RPMI8226 (cell line): ENCODE measurements around the gene LSP1.
A peak's percentile ranks its signal among the peaks of the same experiment; 100 is the strongest.
"Not testable (repeated sequence)": the region's sequence is repeated elsewhere in the genome, so short reads cannot be mapped to it uniquely, and the experiment has no call there.

Experiments used
- DNase-seq: peaks from one replicate; pipeline ENCODE4 v3.0.0-alpha.2; 2015

The LSP1 gene, protein sequence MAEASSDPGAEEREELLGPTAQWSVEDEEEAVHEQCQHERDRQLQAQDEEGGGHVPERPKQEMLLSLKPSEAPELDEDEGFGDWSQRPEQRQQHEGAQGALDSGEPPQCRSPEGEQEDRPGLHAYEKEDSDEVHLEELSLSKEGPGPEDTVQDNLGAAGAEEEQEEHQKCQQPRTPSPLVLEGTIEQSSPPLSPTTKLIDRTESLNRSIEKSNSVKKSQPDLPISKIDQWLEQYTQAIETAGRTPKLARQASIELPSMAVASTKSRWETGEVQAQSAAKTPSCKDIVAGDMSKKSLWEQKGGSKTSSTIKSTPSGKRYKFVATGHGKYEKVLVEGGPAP

DNA sequence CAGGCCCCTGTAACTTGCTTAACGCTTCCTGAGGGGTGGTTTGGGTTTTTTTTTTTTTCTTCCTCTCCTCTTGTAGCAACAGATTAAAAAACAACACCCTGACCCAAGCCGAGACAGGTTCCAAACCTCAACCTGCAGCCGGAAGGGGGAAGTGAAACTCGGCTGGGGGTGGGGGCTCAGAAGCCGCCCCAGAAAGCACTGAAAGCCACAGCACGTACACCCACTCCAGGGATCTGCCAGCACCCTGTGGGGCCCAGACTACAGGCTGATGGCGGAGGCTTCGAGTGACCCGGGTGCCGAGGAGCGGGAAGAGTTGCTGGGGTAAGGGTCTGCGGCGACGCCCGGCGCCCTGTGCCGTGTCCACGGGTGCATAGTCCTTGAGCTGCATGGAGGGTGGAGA lies at the start of gene LSP1:
Gene LSP1, plus strand, starts transcription at position 208 of the 400 bp plus-strand sequence. Its CDS starts 61 bp downstream, at position 269.
- peak; percentile 91 for DNase-seq

DNA sequence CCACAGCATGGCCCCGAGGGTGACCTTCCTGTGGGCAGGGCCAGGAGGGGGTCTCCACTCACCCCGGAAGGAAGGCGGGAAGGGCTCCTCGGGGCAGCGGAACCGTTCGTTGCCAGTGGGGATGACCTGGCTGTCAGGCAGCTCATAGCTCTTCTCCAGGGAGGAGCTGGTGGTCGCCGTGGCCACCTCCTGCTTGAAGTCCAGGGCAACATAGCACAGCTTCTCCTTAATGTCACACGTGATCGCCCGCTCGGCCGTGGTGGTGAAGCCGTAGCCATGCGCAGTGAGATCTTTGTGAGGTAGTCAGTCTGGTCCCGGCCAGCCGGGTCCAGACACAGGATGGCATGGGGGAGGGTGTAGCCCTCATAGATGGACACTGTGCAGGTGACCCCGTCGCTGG lies 49.6 kb upstream of the LSP1 start:
- no peak for DNase-seq

DNA sequence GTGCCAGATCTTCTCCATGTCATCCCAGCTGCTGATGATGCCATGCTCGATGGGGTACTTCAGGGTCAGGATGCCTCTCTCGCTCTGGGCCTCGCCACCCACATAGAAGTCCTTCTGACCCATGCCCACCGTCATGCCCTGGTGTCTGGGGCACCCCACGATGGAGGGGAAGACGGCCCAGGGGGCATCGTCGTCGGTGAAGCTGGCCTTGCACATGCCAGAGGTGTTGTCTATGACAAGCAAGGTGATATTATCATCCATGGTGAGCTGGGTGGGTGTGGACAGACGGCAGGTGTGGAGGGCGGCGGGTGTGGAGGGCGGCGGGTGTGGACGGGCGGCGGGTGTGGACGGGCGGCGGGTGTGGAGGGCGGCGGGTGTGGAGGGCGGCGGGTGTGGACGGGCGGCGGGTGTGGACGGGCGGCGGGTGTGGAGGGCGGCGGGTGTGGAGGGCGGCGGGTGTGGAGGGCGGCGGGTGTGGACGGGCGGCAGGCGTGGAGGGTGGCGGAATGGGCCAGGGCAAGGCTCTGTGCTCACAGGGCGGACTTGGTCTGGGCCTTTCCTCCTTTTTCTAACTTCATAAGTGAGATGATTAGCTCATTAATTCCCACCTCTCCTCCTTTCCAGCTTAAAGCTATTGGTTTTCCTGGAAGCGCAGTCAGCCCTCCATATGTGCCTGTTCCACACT lies 48.9 kb upstream of the LSP1 start:
- DNase-seq = not testable (repeated sequence)

DNA sequence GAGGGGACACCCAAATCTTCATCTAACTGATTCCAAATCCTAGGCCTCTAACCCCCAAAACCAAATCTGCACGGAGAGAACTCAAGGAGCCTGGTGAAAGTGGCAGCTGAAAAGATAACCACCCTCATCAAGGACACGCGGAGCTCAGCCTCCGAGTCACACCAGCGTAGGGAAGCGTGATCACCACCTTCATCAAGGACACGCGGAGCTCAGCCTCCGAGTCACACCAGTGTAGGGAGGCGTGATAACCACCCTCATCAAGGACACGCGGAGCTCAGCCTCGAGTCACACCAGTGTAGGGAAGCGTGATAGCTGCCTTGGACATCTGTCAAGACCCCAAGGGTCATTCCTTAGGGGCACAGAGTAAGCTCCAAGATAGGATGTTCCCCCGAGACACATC lies 47.4 kb upstream of the LSP1 start:
- DNase-seq = no peak

DNA sequence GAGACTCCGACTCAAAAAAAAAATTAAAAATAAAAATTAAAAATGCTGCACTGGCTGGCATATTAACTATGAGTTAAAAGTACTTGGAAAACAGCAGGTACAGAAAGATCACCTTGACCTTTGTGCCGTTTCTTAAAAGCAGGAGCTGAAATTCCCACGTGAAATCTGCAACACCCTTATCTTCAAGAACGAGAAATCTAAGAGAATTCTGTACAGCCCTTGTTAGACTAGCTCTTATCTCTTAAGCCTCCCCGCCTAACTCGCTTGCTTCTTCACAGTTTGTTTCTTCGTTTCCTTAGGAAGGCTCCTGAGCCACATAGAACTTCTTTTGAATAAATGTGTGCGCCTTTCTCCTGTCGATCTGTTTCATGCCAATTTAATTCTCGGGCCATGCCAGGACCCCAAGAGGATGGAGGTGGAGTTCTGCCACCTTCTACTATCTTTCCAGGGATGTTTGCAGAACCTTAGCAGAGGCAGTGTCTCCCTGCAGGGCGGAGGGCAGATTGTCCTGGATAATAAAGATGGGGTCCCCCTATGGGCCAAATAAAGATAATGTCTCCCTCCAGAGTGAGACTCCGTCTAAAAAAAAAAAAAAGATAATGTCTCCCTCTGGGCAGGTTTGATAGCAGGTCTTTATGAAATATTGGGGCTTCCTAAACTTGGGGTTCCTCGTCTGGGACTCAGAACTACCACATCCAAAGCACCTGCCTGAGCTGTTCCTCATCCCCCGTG lies 45.5 kb upstream of the LSP1 start:
- DNase-seq = peak; percentile 31

DNA sequence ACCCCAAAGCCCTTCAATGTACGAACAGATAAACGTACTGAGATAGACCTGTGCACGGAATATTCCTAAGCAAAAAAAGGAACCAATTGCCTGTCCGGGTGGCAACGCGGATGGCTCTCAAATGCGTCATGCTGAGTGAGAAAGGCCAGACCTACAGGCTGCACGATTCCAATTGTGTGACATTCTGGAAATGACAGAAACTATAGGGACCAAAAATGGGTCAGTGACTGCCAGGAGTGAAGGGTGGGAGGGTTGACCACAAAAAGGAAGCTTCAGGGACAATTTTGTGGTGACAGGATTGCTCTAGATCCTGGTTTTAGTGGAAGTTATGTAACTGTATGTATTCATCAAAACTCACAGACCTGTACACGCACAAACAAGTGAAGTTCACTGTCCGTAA lies 42.1 kb upstream of the LSP1 start:
- DNase-seq = no peak

DNA sequence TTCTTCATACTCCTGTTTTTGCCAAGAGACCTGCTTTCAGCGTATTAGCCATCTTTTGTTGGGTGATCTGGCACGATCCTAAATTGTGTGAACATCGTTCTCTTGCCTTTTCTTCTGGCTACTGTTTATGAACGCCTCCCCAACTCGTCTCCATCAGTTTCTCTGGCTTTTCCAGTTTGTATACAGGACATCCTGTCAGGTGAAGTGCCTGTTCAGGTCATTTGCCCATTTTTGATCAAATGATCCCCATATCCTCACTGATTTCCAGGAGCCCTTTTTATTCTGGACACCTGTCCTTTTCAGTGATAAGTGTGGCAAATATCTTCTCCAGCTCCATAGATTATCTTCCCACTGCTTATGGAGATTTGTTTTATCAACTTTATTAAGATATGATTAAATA lies 40.6 kb upstream of the LSP1 start:
- DNase-seq = no peak

DNA sequence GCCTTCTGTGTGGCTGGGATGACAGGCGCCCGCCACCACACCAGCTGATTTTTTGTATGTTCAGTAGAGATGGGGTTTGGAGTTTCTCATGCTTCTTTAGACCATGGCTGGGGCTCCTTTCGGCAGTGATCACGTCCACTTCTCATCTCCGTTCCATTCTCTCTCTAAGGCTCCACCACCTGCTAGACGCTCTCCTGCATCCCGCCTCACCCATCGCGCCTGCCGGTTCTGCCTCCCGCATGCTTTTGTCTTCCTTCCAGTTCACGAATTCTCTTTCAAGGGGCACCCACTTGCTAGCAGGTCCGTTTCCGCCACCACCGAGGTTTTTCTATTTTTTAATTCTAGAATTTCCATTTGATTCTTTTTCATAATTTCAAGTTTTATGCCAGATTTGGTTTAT lies 40.1 kb upstream of the LSP1 start:
- no peak for DNase-seq

DNA sequence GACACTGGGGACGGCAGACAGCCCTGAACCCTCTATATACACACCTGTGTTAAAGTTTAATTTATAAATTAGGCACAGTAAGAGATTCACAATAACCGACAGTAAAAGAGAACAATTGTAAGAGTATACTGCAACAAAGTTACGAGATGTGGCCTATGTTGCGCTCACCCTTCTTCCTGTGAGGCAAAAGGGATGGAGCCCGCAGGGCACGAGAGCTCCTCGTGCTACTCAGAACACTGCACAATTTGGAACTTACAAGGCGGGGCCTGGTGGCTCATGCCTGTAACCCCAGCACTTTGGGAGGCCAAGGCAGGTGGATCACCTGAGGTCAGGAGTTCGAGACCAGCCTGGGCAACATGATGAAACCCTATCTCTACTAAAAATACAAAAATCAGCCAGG lies 39.5 kb upstream of the LSP1 start:
- not testable (repeated sequence) for DNase-seq

DNA sequence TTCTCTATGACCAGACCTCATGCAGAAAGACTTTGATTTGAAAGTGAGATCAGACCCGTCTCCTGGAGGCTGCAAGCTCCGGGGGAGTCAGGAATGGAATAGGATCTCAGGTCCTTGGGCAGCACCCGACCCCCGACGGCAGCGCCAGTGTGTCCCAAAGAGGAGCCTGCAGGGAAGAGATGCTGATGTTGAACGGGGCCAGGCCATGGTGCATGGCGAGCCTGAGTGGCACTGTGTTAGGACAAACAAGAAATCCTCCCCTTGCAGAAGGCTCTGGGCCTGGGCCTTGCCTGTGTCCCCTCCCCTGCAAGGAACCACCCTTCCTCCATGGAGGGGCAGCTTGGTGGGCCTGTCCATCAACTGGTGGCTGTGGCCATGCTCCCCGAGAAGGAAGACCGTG lies 38.2 kb upstream of the LSP1 start:
- no peak for DNase-seq

DNA sequence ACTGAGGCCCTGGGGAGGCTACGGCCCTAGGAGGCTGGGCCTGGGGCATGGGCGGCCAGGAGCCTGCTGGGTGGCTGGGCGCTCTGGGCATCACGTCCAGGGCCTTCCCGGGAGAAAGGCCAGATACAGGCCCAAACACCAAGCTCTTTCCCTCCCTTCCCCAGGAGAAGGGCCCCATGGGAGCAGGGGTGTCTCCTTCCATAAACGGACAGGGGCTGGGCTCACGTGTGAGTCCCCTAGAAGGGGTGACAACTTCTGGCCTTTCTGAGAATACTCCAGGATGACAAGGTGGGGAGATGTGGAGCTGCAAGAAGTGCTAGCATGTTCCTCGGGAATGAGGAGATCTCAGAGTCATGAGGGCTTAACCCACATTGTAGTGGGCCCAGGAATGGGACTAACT lies 37.6 kb upstream of the LSP1 start:
- no peak for DNase-seq

DNA sequence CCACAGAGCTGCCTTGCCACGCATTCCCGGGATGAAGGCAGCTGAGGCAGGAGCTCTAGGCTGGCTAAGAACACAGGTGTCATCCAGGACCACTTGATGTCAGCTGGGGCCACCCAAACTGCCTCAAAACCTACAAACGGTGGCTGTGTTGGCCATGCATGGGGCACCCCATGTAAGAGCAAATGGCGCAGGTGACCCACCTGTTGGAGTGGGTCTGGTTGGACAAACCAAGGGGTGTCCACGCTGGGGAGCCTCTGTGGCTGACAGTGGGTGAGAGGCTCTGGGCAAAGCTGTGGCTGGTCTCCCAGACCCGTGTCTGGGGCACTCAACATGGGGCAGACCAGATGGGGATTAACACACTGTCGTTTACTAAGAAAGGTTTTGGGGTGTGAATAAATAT lies 37.1 kb upstream of the LSP1 start:
- no peak for DNase-seq

DNA sequence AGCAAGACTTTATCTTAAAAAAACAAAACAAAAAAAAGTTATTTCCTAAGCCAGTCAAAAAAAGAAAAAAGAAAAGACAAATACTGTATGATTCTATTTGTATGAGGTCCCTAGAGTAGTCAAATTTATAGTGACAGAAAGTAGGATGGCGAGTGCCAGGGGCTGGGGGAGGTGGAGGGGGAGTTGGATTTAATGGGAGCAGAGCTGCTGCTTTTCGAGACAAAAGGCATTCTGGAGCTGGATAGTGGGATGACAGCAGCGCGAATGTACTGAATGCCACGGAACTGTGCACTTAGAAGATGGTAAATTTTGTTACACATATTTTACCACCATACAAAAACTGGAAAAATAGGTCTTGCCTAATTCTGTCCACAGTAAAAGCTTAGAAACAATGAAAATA lies 35.9 kb upstream of the LSP1 start:
- DNase-seq = no peak

DNA sequence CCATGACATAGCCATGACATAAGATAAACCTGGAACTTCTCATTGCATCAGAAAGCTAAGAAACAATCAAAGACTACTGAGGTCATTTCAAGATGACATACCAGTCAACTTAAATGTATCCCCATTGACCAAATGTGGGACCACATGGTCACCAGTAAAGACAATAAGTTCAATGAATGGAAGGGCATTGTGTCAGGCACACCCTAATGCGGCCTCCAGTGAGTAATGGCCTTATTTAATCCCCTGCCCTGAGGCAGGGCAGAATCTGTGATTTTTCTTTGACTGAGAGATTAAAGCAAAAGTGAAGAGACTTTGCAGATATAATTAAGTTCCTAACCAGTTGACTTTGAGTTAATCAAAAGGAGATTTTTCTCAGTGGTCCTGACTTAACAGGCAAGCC lies 35.4 kb upstream of the LSP1 start:
- no peak for DNase-seq

DNA sequence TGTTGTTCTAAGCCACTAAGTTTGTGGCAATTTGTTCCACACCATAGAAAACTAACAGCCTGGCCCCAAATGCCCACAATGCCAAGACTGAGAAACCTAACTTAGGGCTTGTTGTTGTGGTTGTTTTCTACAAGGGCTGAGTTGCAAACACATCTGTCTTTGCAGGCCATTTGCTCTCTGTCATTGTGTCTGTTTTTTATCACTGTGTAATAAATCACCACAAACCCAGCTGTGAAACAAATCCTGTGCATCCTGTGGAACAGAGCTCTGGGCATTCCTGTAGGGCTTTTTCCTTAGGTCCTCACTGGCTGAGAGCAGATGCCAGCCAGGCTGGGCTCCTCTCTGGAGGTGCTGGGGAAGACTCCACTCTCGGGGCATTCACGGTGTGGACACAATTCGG lies 33.8 kb upstream of the LSP1 start:
- no peak for DNase-seq

DNA sequence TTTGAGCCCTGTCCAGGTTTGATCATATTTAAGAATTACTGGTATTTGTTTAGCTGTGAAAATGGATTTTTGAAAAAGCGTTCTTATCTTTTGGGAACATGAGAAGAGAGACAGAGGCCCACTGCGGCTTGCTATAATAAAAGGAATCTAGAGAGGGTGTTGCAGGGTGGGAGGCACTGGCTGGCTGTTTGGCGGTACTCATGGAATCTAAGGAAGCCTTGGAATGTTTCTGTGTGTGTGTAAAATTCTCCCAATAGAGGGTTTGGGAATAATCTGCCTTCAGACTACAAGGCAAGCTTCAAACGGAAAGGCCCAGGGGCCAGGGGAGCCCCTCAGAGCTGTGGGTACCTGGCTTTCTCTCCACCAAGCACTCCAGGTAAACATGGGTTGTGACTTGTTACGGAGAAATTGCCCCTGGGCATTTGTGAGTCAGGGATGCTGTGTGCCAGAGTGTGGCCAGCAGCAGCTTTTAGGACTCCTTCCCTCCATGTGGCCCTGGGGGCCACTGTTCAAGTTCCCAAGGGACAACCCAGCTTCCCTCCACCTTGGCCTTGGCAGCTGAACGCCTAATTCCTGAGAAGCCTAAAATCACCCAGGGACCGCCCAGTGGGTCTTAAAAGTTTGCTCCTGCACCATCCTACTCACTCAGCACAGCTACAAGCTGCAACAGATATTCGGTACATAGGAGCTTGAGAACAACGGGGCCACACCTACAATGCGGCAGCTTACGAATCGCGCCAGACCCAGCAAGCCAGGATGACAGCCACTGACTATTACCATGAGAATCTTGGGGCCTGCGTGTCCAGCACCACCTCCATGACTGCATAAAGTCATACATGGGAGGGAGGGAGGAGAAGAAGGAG lies 32.2 kb upstream of the LSP1 start:
- no peak for DNase-seq

DNA sequence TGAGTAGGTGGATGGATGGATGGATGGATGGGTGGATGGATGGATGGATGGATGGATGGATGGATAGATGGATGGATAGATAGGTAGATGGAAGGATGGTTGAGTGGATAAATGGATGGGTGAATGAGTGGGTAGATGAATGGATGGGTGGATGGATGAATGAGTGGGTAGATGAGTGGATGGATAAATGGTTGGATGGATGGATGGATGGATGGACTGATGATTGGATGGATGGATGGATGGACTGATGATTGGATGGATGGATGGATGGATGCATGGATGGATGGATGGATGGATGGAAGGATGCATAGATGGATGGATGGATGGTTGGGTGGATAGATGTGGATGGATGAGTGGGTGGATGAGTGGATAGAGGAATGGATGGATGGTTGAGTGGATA lies 31.3 kb upstream of the LSP1 start:
- no peak for DNase-seq

DNA sequence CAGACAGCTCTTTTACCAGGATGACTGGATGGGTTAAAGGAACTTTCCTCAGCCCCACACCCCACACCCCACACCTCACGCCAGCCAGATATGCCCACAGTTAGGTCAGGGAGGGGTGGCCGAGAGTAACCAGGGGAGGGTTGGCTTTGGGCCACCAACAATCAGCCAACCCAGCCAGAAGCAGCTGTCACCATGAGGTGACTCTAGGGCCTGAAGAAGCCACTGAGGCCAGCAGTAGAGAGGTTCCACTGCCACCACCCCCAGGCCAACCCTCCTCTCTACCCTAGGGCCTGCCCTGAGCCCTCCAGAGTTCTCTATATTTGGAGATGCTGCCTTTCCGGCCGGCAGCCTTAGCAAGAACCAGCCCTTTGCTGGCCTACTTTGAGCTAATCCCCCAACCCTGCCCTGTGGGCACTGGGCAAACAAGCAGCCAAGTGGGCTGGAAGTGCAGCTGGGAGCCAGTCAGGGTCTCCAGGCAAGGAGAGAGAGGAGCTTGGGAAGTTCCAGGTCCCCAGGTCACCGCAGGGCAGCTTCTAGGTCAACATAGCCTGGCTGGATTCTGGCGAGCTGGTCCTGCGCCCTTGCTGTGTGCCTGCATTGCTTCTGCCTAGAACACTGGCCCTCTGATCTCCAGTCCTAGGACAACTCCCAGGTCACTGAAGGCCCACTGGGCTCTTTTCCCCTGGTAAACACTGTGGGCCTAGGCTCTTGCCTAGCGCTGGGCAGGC lies 30.1 kb upstream of the LSP1 start:
- no peak for DNase-seq

DNA sequence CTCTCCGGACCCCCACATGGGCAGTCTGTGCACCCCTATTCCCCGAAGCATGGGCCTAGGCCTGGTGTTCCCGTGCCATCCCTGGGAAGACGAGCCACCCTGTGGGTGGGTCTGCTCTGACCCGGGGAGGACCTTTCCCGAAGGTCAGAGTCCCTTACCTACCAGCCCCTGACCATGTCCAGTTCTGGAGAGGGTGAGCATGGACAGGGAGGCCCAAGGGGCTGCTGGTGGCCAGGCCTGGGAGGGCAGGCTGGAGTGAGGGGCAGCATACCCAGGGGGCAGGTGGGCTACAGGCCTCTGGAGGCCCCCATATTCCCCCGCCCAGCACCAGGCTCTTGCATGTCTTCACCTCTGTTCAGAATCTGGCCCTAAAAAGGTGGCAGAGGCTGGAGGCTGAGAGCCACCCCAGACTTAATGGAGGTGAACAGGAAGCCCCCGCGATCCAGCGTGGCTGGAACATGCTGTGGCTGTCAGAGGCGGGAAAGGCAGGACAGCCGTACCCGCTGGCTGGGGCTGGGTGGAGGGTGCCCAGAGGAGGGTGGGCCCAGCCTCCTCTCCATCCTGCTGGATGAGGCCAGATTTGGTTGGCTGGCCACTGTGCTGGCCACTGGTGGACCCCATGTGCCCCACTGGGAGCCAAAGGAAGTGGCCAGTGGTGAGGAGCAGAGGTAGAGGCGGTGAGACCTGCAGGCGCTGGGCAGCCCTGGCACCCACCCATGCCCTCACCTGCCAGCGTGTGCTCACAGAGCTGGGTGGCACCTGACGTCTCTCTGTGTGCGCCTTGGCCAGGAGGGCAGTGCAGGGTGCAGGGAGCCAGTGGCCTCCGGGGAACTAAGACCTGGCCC lies 29.3 kb upstream of the LSP1 start:
- DNase-seq = no peak

DNA sequence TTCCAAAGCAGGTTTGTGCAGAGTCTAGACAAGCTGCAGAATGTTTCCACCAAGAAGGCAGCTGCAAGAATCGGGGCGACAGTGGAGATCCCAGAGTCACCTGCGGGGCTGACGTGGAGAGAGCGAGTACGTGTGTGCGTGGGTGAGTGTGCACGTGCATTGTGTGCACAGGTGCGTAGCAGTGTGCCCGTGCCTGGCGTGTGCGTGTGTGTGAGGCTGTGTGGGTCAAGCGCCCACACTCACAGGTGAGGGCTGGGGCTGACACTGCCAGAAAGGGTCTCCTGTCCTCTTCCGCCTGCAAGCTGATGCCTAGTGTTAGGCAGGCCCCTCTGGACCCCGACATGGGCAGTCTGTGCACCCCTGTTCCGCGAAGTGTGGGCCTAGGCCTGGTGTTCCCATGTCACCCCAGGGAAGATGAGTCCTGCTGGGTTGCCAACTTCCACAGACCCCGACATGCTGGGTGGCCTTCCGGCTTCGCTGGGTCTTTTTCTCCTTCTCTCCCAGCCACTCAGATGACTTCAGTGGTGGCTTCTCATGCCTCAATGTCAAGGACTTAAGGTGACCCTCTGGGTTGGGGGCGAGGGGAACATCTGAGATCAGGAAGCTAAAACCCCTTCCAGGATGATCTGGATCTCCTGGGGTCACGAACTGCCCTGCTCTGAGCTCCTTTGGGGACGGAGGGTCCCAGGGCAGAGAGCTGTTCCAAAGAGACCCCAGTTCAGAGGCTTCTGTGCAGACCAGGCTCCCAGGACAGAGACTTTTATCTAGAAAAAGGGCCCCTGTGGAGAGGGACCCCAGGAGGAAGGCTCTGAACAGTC lies 28.5 kb upstream of the LSP1 start:
- DNase-seq = no peak
